ENCODE results near the gene ADAMTS20. TPM values are rescaled to one million over a fixed set of nuclear protein-coding genes. Genes with fewer than 3 reads are reported as not detected.

ADAMTS20 gene
- total RNA-seq, 1 experiment from 2014 or later = 0.07 TPM

GRCh38 chr12:43315961-43316360 lies 236.0 kb downstream of the ADAMTS20 start:
- Mint-ChIP-seq H3K9me3 (ENCODE audit: unreplicated experiment) (no peaks in the 10 kb centered on the region), H3K27me3 (ENCODE audit: insufficient read depth, unreplicated experiment) (no peaks in the 10 kb centered on the region), H3K4me1 (ENCODE audit: low read depth, unreplicated experiment) (no peaks in the 10 kb centered on the region), H3K27ac (ENCODE audit: unreplicated experiment) (no peak overlapping the region), H3K4me3 (ENCODE audit: unreplicated experiment) (no peak overlapping the region), H3K36me3 (ENCODE audit: insufficient read depth, unreplicated experiment) (no peaks in the 10 kb centered on the region)
- intact Hi-C loops (cut with micrococcal nuclease; ENCODE audit: unreplicated experiment) = no loop called here
- Histone ChIP-seq H3K4me1 (no peaks in the 10 kb centered on the region), H3K4me3 (ENCODE audit: low read depth, low read length) (no peak overlapping the region), H3K9me3 (no peaks in the 10 kb centered on the region), H3K27me3 (replicated peaks; ENCODE audit: control insufficient read depth, insufficient read depth, low read length) (no peaks in the 10 kb centered on the region), H3K36me3 (ENCODE audit: control insufficient read depth, insufficient read depth, low read length) (no peaks in the 10 kb centered on the region)
- no peak for DNase-seq
- BruUV-seq (replicated peaks) = no TSS peak
- ChIA-PET POLR2A (no interaction called here), CTCF (no interaction called here)
- no peak for TF ChIP-seq CTCF (IDR thresholded peaks at IDR 0.05; ENCODE audit: insufficient read depth in 1 of 2, low read depth in 1 of 2, low read length in 1 of 2, severe bottlenecking in 1 of 2, unreplicated experiment in 1 of 2)

GRCh38 chr12:43312991-43313505 lies 239.0 kb downstream of the ADAMTS20 start:
- no peaks in the 10 kb centered on the region for H3K36me3 ChIP-seq (ENCODE audit: control insufficient read depth, insufficient read depth, low read length)
- BruUV-seq (replicated peaks) = no TSS peak
- H3K27me3 ChIP-seq (replicated peaks; ENCODE audit: control insufficient read depth, insufficient read depth, low read length) = no peaks in the 10 kb centered on the region
- H3K4me3 Mint-ChIP-seq (ENCODE audit: unreplicated experiment) = no peak overlapping the region
- no peaks in the 10 kb centered on the region for H3K36me3 Mint-ChIP-seq (ENCODE audit: insufficient read depth, unreplicated experiment)
- intact Hi-C loops (cut with micrococcal nuclease; ENCODE audit: unreplicated experiment) = no loop called here
- H3K4me1 ChIP-seq = no peaks in the 10 kb centered on the region
- POLR2A ChIA-PET = no interaction called here
- CTCF ChIA-PET = no interaction called here
- no peak overlapping the region for H3K27ac Mint-ChIP-seq (ENCODE audit: unreplicated experiment)
- TF ChIP-seq CTCF (IDR thresholded peaks at IDR 0.05; ENCODE audit: insufficient read depth in 1 of 2, low read depth in 1 of 2, low read length in 1 of 2, severe bottlenecking in 1 of 2, unreplicated experiment in 1 of 2) = no peak
- H3K4me1 Mint-ChIP-seq (ENCODE audit: low read depth, unreplicated experiment) = no peaks in the 10 kb centered on the region
- no peaks in the 10 kb centered on the region for H3K9me3 Mint-ChIP-seq (ENCODE audit: unreplicated experiment)
- H3K9me3 ChIP-seq = no peaks in the 10 kb centered on the region
- DNase-seq = no peak
- H3K27me3 Mint-ChIP-seq (ENCODE audit: insufficient read depth, unreplicated experiment) = no peaks in the 10 kb centered on the region
- H3K4me3 ChIP-seq (ENCODE audit: low read depth, low read length) = no peak overlapping the region

GRCh38 chr12:43310596-43310995 lies 241.4 kb downstream of the ADAMTS20 start:
- BruUV-seq (replicated peaks) = no TSS peak
- Mint-ChIP-seq H3K9me3 (ENCODE audit: unreplicated experiment) (no peaks in the 10 kb centered on the region), H3K4me3 (ENCODE audit: unreplicated experiment) (no peak overlapping the region), H3K4me1 (ENCODE audit: low read depth, unreplicated experiment) (no peaks in the 10 kb centered on the region), H3K27me3 (ENCODE audit: insufficient read depth, unreplicated experiment) (no peaks in the 10 kb centered on the region), H3K27ac (ENCODE audit: unreplicated experiment) (no peak overlapping the region), H3K36me3 (ENCODE audit: insufficient read depth, unreplicated experiment) (no peaks in the 10 kb centered on the region)
- CTCF ChIA-PET = no interaction called here
- Histone ChIP-seq H3K4me1 (no peaks in the 10 kb centered on the region), H3K4me3 (ENCODE audit: low read depth, low read length) (no peak overlapping the region), H3K27me3 (replicated peaks; ENCODE audit: control insufficient read depth, insufficient read depth, low read length) (no peaks in the 10 kb centered on the region), H3K36me3 (ENCODE audit: control insufficient read depth, insufficient read depth, low read length) (no peaks in the 10 kb centered on the region), H3K9me3 (no peaks in the 10 kb centered on the region)
- DNase-seq = no peak
- POLR2A ChIA-PET = no interaction called here
- TF ChIP-seq CTCF (IDR thresholded peaks at IDR 0.05; ENCODE audit: insufficient read depth in 1 of 2, low read depth in 1 of 2, low read length in 1 of 2, severe bottlenecking in 1 of 2, unreplicated experiment in 1 of 2) = no peak
- intact Hi-C loops (cut with micrococcal nuclease; ENCODE audit: unreplicated experiment) = no loop called here

Measured in Caco-2 (cell line).